NCI-H1048 (cell line): ENCODE measurements around the gene EFNA4.
"Not testable (repeated sequence)": the region's sequence is repeated elsewhere in the genome, so short reads cannot be mapped to it uniquely, and the experiment has no call there.

Experiments
- DNase-seq: peaks from one replicate; lab custom pipeline; 2025; lab: John Stamatoyannopoulos, UW

The EFNA4 gene

DNA sequence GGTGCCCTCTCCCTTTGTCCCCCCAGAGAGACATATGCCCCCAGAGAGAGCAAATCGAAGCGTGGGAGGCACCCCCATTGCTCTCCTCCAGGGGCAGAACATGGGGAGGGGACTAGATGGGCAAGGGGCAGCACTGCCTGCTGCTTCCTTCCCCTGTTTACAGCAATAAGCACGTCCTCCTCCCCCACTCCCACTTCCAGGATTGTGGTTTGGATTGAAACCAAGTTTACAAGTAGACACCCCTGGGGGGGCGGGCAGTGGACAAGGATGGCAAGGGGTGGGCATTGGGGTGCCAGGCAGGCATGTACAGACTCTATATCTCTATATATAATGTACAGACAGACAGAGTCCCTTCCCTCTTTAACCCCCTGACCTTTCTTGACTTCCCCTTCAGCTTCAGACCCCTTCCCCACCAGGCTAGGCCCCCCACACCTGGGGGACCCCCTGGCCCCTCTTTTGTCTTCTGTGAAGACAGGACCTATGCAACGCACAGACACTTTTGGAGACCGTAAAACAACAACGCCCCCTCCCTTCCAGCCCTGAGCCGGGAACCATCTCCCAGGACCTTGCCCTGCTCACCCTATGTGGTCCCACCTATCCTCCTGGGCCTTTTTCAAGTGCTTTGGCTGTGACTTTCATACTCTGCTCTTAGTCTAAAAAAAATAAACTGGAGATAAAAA, 23.5 kb downstream of the EFNA4 start:
- DNase-seq, result no peak

GRCh38 chr1:155091071-155092051, 27.8 kb downstream of the EFNA4 start:
- DNase-seq, result peak; percentile 61

GRCh38 chr1:155092131-155092530, 28.6 kb downstream of the EFNA4 start:
- no peak for DNase-seq

DNA sequence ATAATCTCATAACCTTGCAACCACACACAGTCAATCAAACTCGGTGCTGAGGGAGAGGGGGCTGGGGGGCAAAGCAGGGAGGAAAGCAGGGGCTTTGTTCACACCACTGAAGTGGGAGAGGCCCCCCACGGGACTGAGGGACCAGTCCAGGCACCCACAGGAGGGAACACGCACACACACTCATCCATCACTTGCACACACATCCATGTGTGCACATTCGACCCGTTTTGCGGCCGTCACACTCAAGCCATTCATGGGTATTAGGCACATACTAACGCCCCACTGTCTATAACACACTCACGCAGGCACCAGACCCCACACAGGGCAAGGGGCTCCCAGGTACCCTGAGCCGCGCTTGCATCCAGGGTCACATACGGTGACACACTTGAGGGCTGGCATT, 29.1 kb downstream of the EFNA4 start:
- no peak for DNase-seq

DNA sequence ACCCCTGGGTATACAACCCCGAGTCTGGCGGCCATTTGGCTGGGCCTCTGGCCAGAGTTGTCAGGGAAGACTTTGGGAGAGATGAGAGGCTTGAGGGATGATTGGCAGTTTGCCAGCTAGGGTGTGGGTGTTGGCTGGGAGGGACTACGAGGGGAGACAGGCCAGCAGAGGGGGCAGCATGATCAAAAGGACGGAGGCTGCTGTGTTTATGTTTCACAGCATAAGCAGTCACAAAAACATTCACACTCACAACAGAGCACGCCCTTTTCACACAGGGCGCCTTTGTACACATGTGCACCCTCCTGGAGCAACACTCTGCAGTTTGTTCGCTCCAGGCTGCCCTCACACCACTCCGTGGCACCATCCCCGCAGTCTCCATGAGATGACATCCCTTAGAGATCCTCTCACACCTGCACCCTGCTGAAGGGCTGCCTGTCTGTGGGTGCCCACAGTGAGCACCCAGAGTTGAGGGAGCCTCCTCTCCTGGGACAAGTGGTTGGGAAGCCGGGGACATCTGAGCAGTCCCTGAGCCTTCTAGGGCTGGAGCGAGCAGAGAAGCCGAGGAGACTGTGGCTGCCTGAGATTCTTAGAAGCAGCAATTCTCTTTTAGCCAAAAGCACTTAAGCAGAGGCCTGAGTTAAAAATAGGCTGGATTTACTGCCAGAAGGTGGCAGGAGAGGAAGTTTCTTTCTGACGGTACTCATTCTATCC, 30.5 kb downstream of the EFNA4 start:
- DNase-seq, result no peak

GRCh38 chr1:155094622-155094948, 31.0 kb downstream of the EFNA4 start:
- DNase-seq, result no peak

DNA sequence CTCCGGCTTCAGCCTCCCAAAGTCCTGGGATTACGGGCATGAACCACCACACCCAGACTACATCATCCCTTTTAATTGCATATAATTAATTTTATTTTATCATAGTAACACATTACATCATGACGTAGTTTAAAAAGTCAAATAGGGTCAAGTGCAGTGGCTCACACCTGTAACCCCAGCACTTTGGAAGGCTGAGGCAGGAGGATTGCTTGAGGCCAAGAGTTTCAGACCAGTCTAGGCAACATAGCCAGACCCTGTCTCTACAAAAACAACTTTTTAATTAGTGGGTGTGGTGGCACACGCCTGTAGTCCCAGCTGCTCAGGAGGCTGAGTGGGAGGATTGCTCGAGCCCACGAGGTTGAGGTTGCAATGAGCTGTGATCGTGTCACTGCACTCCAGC, 35.8 kb downstream of the EFNA4 start:
- no peak for DNase-seq

DNA sequence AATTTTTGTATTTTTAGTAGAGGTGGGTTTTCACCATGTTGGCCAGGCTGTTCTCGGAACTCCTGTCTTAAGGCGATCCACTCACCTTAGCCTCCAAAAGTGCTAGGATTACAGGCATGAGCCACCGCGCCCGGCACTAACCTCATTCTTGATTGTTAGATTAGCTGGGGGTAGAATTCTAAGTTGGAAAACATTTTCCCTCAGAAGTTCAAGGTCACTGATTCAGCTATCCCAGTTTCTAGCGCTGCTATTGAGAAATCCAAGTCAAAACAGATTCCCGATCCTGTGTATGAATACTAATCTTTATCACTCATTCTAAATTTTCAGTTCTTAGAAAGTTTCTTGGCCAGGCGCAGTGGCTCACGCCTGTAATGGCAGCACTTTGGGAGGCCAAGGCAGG, 39.8 kb downstream of the EFNA4 start:
- no peak for DNase-seq

DNA sequence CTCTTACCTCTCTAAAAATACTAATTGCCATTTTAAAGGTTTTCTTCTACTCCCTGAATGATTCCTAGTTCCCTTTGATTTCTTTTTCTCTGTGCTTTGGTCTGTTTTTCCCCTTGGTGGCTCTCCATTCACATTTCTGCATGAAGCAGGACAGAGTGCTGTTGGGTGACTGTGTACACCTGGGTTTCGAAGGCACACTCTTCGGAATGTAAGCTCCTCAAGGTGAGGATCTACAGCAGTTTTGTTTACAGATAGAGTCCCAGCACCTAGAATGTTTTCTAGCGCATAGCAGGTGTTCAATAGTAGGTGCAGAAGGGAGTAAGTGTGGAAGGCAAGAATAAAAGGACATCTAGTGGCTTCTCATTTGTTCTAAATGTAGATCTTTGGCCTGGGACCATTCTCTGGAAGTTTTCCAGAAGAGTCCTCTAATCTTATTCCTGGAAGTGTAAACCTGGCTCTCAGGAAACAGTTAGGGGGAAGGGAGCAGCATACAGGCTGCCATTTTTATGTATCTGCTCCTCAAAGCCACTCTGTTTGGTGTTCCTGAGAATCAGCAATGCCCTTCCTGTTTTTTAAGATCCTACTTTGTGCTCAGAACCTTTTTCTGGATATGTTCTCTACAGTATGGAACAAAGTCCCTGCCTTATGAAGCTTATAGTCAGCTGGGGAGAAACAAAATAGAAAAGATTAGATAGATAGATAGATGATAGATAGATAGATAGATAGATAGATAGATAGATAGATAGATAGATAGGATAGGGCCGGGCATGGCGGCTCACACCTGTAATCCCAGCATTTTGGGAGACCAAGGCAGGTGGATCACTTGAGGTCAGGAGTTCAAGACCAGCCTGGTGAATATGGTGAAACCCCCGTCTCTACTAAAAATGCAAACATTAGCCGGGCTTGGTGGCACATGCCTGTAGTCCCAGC, 41.3 kb downstream of the EFNA4 start:
- DNase-seq, result no peak

DNA sequence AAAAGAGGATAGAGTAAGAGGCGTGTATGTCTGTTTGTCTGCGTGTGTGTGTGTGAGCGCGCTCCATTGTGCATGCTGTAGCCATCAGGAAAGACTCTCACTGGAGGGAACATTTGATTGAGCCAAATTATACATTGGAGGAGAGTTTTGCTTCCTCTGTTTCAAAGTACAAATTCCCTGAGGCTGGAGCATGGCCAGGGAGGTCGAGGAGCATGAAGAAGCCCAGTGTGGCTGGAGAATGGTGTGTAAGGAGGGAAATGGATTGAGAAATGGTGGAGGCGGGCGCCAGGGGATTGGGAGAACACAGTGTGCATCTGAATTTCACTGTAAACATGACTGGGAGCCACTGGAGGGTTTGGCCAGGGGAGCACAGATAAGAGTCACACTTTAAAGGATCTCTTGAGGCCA, 42.1 kb downstream of the EFNA4 start:
- DNase-seq, result no peak

DNA sequence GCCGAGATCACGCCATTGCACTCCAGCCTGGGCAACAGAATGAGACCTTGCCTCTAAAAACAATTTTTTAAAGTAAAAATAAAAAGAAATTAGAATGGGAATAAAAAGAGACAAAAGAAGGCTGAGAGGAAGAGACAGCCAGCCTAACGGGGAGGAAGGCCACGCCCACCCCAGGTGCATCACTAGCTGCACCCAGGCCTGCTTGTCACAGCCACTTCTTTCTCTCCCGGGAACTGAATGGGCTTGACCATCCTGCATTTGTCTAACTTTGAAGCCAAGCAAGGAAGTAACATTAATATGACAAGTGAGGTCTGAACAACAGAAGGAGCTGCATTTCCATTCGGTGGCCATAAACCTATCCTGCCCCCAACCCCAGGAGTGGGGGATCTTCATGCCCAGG, 43.3 kb downstream of the EFNA4 start:
- no peak for DNase-seq

- no peak for DNase-seq
Observed at GRCh38 chr1:155107309-155108264, 44.0 kb downstream of the EFNA4 start.

- DNase-seq, result no peak
Observed at GRCh38 chr1:155108296-155108695, 44.8 kb downstream of the EFNA4 start.

DNA sequence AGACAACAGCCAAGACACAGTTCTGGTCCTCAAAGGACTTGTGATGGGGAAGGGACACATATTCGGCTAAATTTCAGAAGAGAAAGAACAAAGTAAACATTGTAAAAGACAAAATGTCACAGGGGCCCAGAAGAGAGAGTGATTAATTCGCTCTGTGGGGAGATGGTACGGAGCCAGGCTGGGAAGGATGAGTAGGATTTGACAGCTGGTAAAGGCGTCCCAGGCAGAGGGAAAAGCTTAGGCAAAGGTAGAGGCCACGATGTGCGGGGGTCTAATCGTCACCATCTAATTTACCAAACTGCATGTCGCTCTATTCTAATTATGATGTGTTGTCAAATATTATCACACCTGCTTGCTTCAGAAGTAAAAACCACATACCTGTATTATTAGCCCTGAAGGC, 46.8 kb downstream of the EFNA4 start:
- DNase-seq, result no peak

- DNase-seq, result no peak
Observed at GRCh38 chr1:155110826-155111225, 47.3 kb downstream of the EFNA4 start.

- no peak for DNase-seq
Observed at GRCh38 chr1:155113450-155113980, 50.0 kb downstream of the EFNA4 start.

- DNase-seq, result no peak
Observed at GRCh38 chr1:155116113-155116764, 52.7 kb downstream of the EFNA4 start.

- DNase-seq, result no peak
Observed at GRCh38 chr1:155117610-155118009, 54.1 kb downstream of the EFNA4 start.

DNA sequence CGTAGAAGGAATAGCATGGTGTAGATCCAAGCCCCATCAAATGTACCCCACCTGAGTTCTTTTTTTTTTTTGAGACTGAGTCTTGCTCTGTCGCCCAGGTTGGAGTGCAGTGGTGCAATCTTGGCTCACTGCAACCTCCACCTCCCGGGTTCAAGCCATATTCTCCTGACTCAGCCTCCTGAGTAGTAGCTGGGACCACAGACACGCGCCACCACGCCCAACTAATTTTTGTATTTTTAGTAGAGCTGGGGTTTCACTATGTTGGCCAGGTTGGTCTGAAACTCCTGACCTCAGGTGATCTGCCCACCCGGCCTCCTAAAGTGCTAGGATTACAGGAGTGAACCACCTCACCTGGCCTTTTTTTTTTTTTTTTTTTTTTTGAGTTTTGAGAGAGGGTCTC, 54.5 kb downstream of the EFNA4 start:
- DNase-seq, result not testable (repeated sequence)
